ENCODE measurements around the gene EXOC1L. TPM values are rescaled to one million over a fixed set of nuclear protein-coding genes. Genes with fewer than 3 reads are reported as not detected.
A peak's percentile ranks its signal among the peaks of the same experiment; 100 is the strongest.

Gene EXOC1L
- total RNA-seq, result not detected in 2 replicates

- no peak for DNase-seq (ENCODE audit: low read depth in 2 of 2)
Measured at GRCh38 chr4:55819634-55820033, at the start of gene EXOC1L. Gene EXOC1L (plus strand): TSS chr4:55819790. CDS start chr4:55820027, 237 bp downstream.

- DNase-seq (ENCODE audit: low read depth in 2 of 2), result no peak
Measured at GRCh38 chr4:55770662-55771061, 48.9 kb upstream of the EXOC1L start.

GRCh38 chr4:55781341-55781740, 38.2 kb upstream of the EXOC1L start:
- DNase-seq (ENCODE audit: low read depth in 2 of 2), result no peak

- DNase-seq (ENCODE audit: low read depth in 2 of 2), result no peak
Measured at GRCh38 chr4:55781812-55782211, 37.8 kb upstream of the EXOC1L start.

- no peak for DNase-seq (ENCODE audit: low read depth in 2 of 2)
Measured at GRCh38 chr4:55783584-55783983, 36.0 kb upstream of the EXOC1L start.

- DNase-seq (ENCODE audit: low read depth in 2 of 2), result no peak
Measured at GRCh38 chr4:55784747-55785146, 34.8 kb upstream of the EXOC1L start.

- peak in 1 of 2 donors; percentile 5 for DNase-seq (ENCODE audit: low read depth in 2 of 2)
Measured at GRCh38 chr4:55791666-55792065, 27.9 kb upstream of the EXOC1L start.

GRCh38 chr4:55793479-55793878, 26.1 kb upstream of the EXOC1L start:
- no peak for DNase-seq (ENCODE audit: low read depth in 2 of 2)

- DNase-seq (ENCODE audit: low read depth in 2 of 2), result no peak
Measured at GRCh38 chr4:55794053-55794452, 25.5 kb upstream of the EXOC1L start.

GRCh38 chr4:55795341-55795740, 24.2 kb upstream of the EXOC1L start:
- DNase-seq (ENCODE audit: low read depth in 2 of 2), result no peak

- no peak for DNase-seq (ENCODE audit: low read depth in 2 of 2)
Measured at GRCh38 chr4:55801498-55801897, 18.1 kb upstream of the EXOC1L start.

GRCh38 chr4:55807556-55807955, 12.0 kb upstream of the EXOC1L start:
- DNase-seq (ENCODE audit: low read depth in 2 of 2), result no peak

GRCh38 chr4:55808186-55808585, 11.4 kb upstream of the EXOC1L start:
- no peak for DNase-seq (ENCODE audit: low read depth in 2 of 2)

GRCh38 chr4:55808632-55809031, 11.0 kb upstream of the EXOC1L start:
- DNase-seq (ENCODE audit: low read depth in 2 of 2), result no peak

- DNase-seq (ENCODE audit: low read depth in 2 of 2), result no peak
Measured at GRCh38 chr4:55817691-55818090, 1.9 kb upstream of the EXOC1L start.

GRCh38 chr4:55820279-55820678, 689 bp downstream of the EXOC1L start:
- DNase-seq (ENCODE audit: low read depth in 2 of 2), result no peak

GRCh38 chr4:55822329-55822728, 2.7 kb downstream of the EXOC1L start:
- DNase-seq (ENCODE audit: low read depth in 2 of 2), result no peak

- no peak for DNase-seq (ENCODE audit: low read depth in 2 of 2)
Measured at GRCh38 chr4:55824865-55825264, 5.3 kb downstream of the EXOC1L start.

- DNase-seq (ENCODE audit: low read depth in 2 of 2), result no peak
Measured at GRCh38 chr4:55826986-55827385, 7.4 kb downstream of the EXOC1L start.

- DNase-seq (ENCODE audit: low read depth in 2 of 2), result no peak
Measured at GRCh38 chr4:55827582-55827981, 8.0 kb downstream of the EXOC1L start.

GRCh38 chr4:55830048-55830447, 10.5 kb downstream of the EXOC1L start:
- DNase-seq (ENCODE audit: low read depth in 2 of 2), result no peak

GRCh38 chr4:55830716-55831115, 11.1 kb downstream of the EXOC1L start:
- no peak for DNase-seq (ENCODE audit: low read depth in 2 of 2)

GRCh38 chr4:55834086-55834795, 14.7 kb downstream of the EXOC1L start:
- DNase-seq (ENCODE audit: low read depth in 2 of 2), result no peak

GRCh38 chr4:55837903-55838302, 18.3 kb downstream of the EXOC1L start:
- DNase-seq (ENCODE audit: low read depth in 2 of 2), result no peak
